ENCODE results near the gene CAPN9. TPM values are rescaled to one million over a fixed set of nuclear protein-coding genes. Genes with fewer than 3 reads are reported as not detected.
A peak's percentile ranks its signal among the peaks of the same experiment; 100 is the strongest.

The CAPN9 gene
- total RNA-seq, 1 donor from 2014 or later: 8.7 TPM

DNA sequence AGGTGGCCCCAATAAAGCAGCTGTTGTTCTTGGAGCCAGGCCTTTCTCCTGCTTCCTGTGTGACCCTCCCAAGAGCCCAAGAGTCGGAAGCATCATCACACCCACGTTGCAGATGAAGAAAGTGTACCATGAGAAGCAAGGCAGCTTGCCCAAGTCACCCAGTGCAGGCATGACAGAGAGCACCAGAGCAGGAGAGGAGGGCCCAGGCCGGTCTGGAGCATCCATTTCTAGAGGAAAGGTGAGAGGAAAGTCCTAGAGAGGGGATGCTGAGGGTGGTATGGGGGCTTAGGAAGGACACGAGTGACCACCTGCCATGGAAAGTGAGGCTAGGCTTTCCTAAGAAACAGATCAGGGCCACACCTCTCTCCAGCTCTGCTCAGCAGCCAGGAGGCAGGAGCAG lies 74.2 kb downstream of the CAPN9 start:
- TF ChIP-seq, protein P1, sequence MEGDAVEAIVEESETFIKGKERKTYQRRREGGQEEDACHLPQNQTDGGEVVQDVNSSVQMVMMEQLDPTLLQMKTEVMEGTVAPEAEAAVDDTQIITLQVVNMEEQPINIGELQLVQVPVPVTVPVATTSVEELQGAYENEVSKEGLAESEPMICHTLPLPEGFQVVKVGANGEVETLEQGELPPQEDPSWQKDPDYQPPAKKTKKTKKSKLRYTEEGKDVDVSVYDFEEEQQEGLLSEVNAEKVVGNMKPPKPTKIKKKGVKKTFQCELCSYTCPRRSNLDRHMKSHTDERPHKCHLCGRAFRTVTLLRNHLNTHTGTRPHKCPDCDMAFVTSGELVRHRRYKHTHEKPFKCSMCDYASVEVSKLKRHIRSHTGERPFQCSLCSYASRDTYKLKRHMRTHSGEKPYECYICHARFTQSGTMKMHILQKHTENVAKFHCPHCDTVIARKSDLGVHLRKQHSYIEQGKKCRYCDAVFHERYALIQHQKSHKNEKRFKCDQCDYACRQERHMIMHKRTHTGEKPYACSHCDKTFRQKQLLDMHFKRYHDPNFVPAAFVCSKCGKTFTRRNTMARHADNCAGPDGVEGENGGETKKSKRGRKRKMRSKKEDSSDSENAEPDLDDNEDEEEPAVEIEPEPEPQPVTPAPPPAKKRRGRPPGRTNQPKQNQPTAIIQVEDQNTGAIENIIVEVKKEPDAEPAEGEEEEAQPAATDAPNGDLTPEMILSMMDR (IDR thresholded peaks at IDR 0.05; ENCODE audit: unreplicated experiment): no peak
- no peak overlapping the region for H3K27ac Mint-ChIP-seq
- no peak for DNase-seq (ENCODE audit: low spot score, unreplicated experiment)
- no peaks in the 10 kb centered on the region for H3K9me3 Mint-ChIP-seq (ENCODE audit: low read depth)
- H3K36me3 Mint-ChIP-seq (ENCODE audit: insufficient read depth): no peaks in the 10 kb centered on the region
- H3K27me3 Mint-ChIP-seq: no peaks in the 10 kb centered on the region
- H3K4me1 Mint-ChIP-seq (ENCODE audit: low read depth): peaks cover 22% of the 10 kb centered on the region
- H3K4me3 Mint-ChIP-seq (ENCODE audit: low read depth): no peak overlapping the region

DNA sequence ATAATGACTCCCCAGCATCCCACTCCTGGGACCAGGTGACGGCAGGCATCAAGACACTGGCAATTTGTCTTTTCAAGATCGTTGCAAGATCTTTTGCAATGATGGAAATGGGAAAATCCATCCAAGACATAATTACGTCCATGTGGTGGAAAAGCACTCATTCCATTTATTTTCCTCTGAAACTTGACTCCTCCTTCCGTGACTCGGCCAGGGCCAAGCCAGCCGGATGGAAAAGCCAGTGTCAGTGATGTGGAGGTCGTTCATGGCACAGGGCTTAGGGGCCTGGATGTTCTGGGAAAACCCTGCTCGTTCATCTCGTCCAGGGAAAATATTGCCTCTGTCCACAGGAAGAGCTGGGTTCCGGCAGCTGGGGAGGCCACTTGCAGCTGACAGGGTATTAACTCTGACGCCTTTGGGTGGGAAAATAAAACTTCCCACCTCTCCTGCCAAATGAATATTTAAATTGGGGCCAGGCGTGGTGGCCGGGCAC lies 74.9 kb downstream of the CAPN9 start:
- Mint-ChIP-seq H3K36me3 (ENCODE audit: insufficient read depth) (no peaks in the 10 kb centered on the region), H3K9me3 (ENCODE audit: low read depth) (no peaks in the 10 kb centered on the region), H3K27ac (no peak overlapping the region), H3K4me1 (ENCODE audit: low read depth) (peaks cover 23% of the 10 kb centered on the region), H3K27me3 (no peaks in the 10 kb centered on the region), H3K4me3 (ENCODE audit: low read depth) (no peak overlapping the region)
- TF ChIP-seq, protein P1 (IDR thresholded peaks at IDR 0.05; ENCODE audit: unreplicated experiment): no peak
- DNase-seq (ENCODE audit: low spot score, unreplicated experiment): no peak

DNA sequence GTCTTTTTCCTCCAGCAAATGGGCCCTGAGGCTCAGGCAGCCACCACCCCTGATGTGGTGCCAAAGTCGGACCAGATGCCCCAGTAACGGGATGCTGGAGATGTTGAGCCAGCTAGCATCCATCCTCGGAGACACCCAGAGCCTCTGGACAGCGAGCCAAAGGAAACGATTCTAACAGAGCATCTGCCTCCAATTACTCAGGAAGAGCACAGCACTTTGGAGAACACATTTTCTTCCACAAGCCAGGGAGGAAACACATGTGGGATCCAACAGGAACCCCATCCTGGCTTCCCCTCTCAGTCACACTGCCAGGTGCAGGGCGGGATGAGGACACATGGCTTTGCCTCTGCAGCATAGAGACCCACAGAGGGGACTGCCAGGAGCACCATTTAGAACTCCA lies 76.2 kb downstream of the CAPN9 start:
- TF ChIP-seq, protein P1 (IDR thresholded peaks at IDR 0.05; ENCODE audit: unreplicated experiment): no peak
- H3K27me3 Mint-ChIP-seq: no peaks in the 10 kb centered on the region
- no peaks in the 10 kb centered on the region for H3K36me3 Mint-ChIP-seq (ENCODE audit: insufficient read depth)
- no peak overlapping the region for H3K27ac Mint-ChIP-seq
- no peak for DNase-seq (ENCODE audit: low spot score, unreplicated experiment)
- no peaks in the 10 kb centered on the region for H3K9me3 Mint-ChIP-seq (ENCODE audit: low read depth)
- peaks cover 31% of the 10 kb centered on the region for H3K4me1 Mint-ChIP-seq (ENCODE audit: low read depth)
- no peak overlapping the region for H3K4me3 Mint-ChIP-seq (ENCODE audit: low read depth)

DNA sequence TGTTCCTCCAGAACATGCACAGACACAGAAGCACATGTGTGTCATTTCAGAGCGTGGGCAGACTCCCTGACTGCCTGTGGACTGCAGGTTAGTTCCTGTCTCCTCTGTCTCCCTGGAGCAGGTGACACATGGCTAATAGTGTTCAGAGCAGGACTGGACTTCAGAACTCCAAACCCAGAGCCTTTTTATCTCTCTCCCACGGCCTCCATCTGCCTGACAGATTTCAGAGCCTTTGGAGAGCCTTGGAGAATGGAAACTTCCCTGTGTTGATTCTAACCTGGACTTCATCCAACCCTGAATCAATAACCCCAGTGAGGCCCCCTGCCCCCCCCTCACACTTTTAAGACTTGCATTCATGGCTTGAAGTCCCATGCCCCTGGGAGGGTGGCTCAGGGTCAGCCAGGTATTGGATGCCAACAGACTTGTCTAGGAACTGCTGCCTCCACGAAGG lies 76.8 kb downstream of the CAPN9 start:
- Mint-ChIP-seq H3K27ac (peak overlapping the region; percentile 74), H3K9me3 (ENCODE audit: low read depth) (no peaks in the 10 kb centered on the region), H3K36me3 (ENCODE audit: insufficient read depth) (no peaks in the 10 kb centered on the region), H3K27me3 (no peaks in the 10 kb centered on the region), H3K4me1 (ENCODE audit: low read depth) (peaks cover 31% of the 10 kb centered on the region), H3K4me3 (ENCODE audit: low read depth) (no peak overlapping the region)
- DNase-seq (ENCODE audit: low spot score, unreplicated experiment): no peak
- TF ChIP-seq, protein P1 (IDR thresholded peaks at IDR 0.05; ENCODE audit: unreplicated experiment): no peak

DNA sequence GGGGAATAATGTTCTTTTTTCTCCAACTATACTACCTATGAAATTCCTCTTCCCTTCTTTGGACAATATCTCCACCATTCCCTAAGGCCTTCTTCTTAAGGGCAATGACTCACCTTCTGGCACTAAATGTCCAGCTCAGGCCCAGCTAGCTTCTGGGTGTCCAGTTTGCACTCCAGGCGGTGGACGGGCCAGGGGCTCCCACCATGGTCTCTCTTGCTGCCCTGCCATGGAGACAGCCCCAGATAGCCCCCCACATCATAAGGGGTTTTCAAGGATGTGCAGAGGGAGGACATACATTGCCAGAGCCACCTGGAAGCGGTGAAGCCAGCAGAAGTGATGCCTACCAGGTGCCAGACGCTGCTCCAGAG lies 77.3 kb downstream of the CAPN9 start:
- H3K4me1 Mint-ChIP-seq (ENCODE audit: low read depth): peaks cover 31% of the 10 kb centered on the region
- H3K27me3 Mint-ChIP-seq: no peaks in the 10 kb centered on the region
- H3K36me3 Mint-ChIP-seq (ENCODE audit: insufficient read depth): no peaks in the 10 kb centered on the region
- H3K27ac Mint-ChIP-seq: peak overlapping the region; percentile 18
- TF ChIP-seq, protein P1 (IDR thresholded peaks at IDR 0.05; ENCODE audit: unreplicated experiment): no peak
- no peak for DNase-seq (ENCODE audit: low spot score, unreplicated experiment)
- H3K4me3 Mint-ChIP-seq (ENCODE audit: low read depth): no peak overlapping the region
- no peaks in the 10 kb centered on the region for H3K9me3 Mint-ChIP-seq (ENCODE audit: low read depth)
